Liver (tissue), 9 donors: ENCODE data around the gene MUC15. TPM values are rescaled to one million over a fixed set of nuclear protein-coding genes. Genes with fewer than 3 reads are reported as not detected.
"Not testable (repeated sequence)": the region's sequence is repeated elsewhere in the genome, so short reads cannot be mapped to it uniquely, and the experiment has no call there.

ENCODE experiments used
- DNase-seq: peaks from one replicate; pipeline ENCODE4 v3.0.0-alpha.2; 2017; ENCODE audit warnings: low spot score
- H3K27ac ChIP-seq, 2 donors: one replicate each; pipeline ENCODE4 v1.7.0; 2013; ENCODE audit warnings: inconsistent platforms in 2 of 2, low read length in 2 of 2, control low read depth in 1 of 2, low read depth in 1 of 2, mild to moderate bottlenecking in 1 of 2
- H3K27me3 ChIP-seq, 4 donors: one replicate each; pipeline versions ENCODE4 v1.6.1 to v1.7.0; 2013; ENCODE audit warnings: low read length in 3 of 4, inconsistent platforms in 1 of 4, mild to moderate bottlenecking in 1 of 4, moderate library complexity in 1 of 4; ENCODE audit not compliant: control insufficient read depth in 4 of 4, insufficient read depth in 4 of 4
- H3K36me3 ChIP-seq, 4 donors: one replicate each; pipeline versions ENCODE4 v1.6.1 to v1.7.0; 2013; ENCODE audit warnings: low read length in 3 of 4, mild to moderate bottlenecking in 3 of 4, low read depth in 1 of 4, moderate library complexity in 1 of 4; ENCODE audit not compliant: control insufficient read depth in 4 of 4, insufficient read depth in 3 of 4
- H3K4me1 ChIP-seq, 4 donors: one replicate each; pipeline versions ENCODE4 v1.6.1 to v1.7.0; 2013; ENCODE audit warnings: low read length in 3 of 4, mild to moderate bottlenecking in 3 of 4, moderate library complexity in 1 of 4; ENCODE audit not compliant: control insufficient read depth in 4 of 4, insufficient read depth in 4 of 4
- H3K4me3 ChIP-seq, 3 donors: one replicate each; pipeline versions ENCODE4 v1.6.1 to v1.7.0; 2013; ENCODE audit warnings: low read length in 3 of 3, control low read depth in 1 of 3, low read depth in 1 of 3, mild to moderate bottlenecking in 1 of 3
- H3K9ac ChIP-seq, 2 donors: one replicate each; pipeline ENCODE4 v1.7.0; 2013; ENCODE audit warnings: low read length in 2 of 2, mild to moderate bottlenecking in 2 of 2, moderate library complexity in 2 of 2, control low read depth in 1 of 2, low read depth in 1 of 2
- H3K9me3 ChIP-seq, 4 donors: one replicate each; pipeline versions ENCODE4 v1.6.1 to v1.7.0; 2013; ENCODE audit warnings: low read length in 3 of 4; ENCODE audit not compliant: control insufficient read depth in 4 of 4
- CTCF ChIP-seq: fragments of 150-350 bp; IDR thresholded peaks from 2 replicates; pipeline ENCODE4 v1.5.1; 2017; ENCODE audit warnings: improper control_type of control experiment, low read depth, low read length; ENCODE audit not compliant: missing input control
- FOXA1 ChIP-seq: IDR thresholded peaks from 2 replicates; pipeline ENCODE4 v1.6.1; 2016; ENCODE audit warnings: antibody characterized with exemption
- FOXA2 ChIP-seq: IDR thresholded peaks from 2 replicates; pipeline ENCODE4 v1.6.1; 2016; ENCODE audit warnings: antibody characterized with exemption
- HNF4G ChIP-seq: IDR thresholded peaks from 2 replicates; pipeline ENCODE4 v1.6.1; 2016; ENCODE audit warnings: antibody characterized with exemption
- MAX ChIP-seq: IDR thresholded peaks from 2 replicates; pipeline ENCODE4 v1.6.1; 2016; ENCODE audit warnings: antibody characterized with exemption
- NR2F2 ChIP-seq: IDR thresholded peaks from 2 replicates; pipeline ENCODE4 v1.6.1; 2016; ENCODE audit warnings: antibody characterized with exemption
- RAD21 ChIP-seq, 2 donors: IDR thresholded peaks; 2 replicates each; pipeline ENCODE4 v1.6.1; 2016; ENCODE audit warnings: antibody characterized with exemption in 2 of 2, mild to moderate bottlenecking in 2 of 2
- SP1 ChIP-seq: IDR thresholded peaks from 2 replicates; pipeline ENCODE4 v1.6.1; 2018; ENCODE audit warnings: antibody characterized with exemption, mild to moderate bottlenecking
- TAF1 ChIP-seq: conservative IDR thresholded peaks from 2 replicates; pipeline ENCODE4 v1.6.1; 2016; ENCODE audit warnings: antibody characterized with exemption, mild to moderate bottlenecking
- ZBTB33 ChIP-seq: IDR thresholded peaks from 2 replicates; pipeline ENCODE4 v1.6.1; 2016; ENCODE audit warnings: antibody characterized with exemption
- WGBS: extraction: QIAGEN DNeasy Blood & Tissue Kit; methylation state at CpG from one replicate; pipeline ENCODE4 v1.1.7; 2013; 5-methylcytosine and 5-hydroxymethylcytosine counted together
- polyA plus RNA-seq, 2 donors: library from polyadenylated mRNA; stranded (reverse) in 1 of 2; unstranded in 1 of 2; fragments of 200-250 nt in 1 of 2; fragments of >200 nt in 1 of 2; fragmentation: Nextera tagmentation in 1 of 2; extraction: Ambion mirVana in 1 of 2; gene quantifications; one replicate each; pipeline versions ENCODE4 v1.2.1 to v1.2.3, GENCODE V29; 2013 to 2015
- total RNA-seq, 2 donors: library from RNA; depleted of rRNA; stranded (reverse); fragments of >200 nt; gene quantifications; one replicate each; pipeline ENCODE4 v1.2.3, GENCODE V29; 2014
- donor health status: healthy.
- donor health status: healthy.
- donor health status: healthy.
- donor health status: healthy.
- donor health status: healthy.

The MUC15 gene
- total and polyA plus RNA-seq, 4 donors: not detected

- TF ChIP-seq CTCF (no peak), MAX (no peak)
These were observed 25.8 kb upstream of the MUC15 start (continued) for GRCh38 chr11:26597899-26598298.

- H3K4me3 ChIP-seq, DNase-seq, H3K9me3 ChIP-seq, H3K27ac ChIP-seq, H3K36me3 ChIP-seq, H3K9ac ChIP-seq, H3K27me3 ChIP-seq, H3K4me1 ChIP-seq: not testable (repeated sequence)
- WGBS: 91% methylated on average over 20 of the region's 20 CpGs
These were observed 25.1 kb upstream of the MUC15 start for GRCh38 chr11:26597049-26597689.

- DNase-seq, H3K27me3 ChIP-seq, H3K9ac ChIP-seq, H3K27ac ChIP-seq, H3K9me3 ChIP-seq, H3K4me3 ChIP-seq, H3K36me3 ChIP-seq, H3K4me1 ChIP-seq: not testable (repeated sequence)
- WGBS: 55% methylated on average over 7 of the region's 7 CpGs
These were observed 23.3 kb upstream of the MUC15 start for GRCh38 chr11:26595207-26595865.

GRCh38 chr11:26593691-26594090 is 21.6 kb upstream of the MUC15 start:
- Histone ChIP-seq H3K4me1 (no peaks in the 10 kb centered on the region), H3K27me3 (no peaks in the 10 kb centered on the region), H3K9me3 (no peaks in the 10 kb centered on the region), H3K36me3 (no peaks in the 10 kb centered on the region), H3K9ac (no peak overlapping the region), H3K4me3 (no peak overlapping the region), H3K27ac (no peak overlapping the region)
- no peak for DNase-seq
- no peak for TF ChIP-seq NR2F2
- no peak for TF ChIP-seq HNF4G
- no peak for TF ChIP-seq MAX
- TF ChIP-seq ZBTB33: no peak
- TF ChIP-seq SP1: no peak
- TF ChIP-seq RAD21 (IDR thresholded peaks at IDR 0.05): no peak
- TF ChIP-seq TAF1: no peak
- TF ChIP-seq FOXA1: no peak
- no peak for TF ChIP-seq FOXA2
- 79% methylated on average over 11 of the region's 11 CpGs for WGBS
